ENCODE results near the gene TMEM117. TPM values are rescaled to one million over a fixed set of nuclear protein-coding genes. Genes with fewer than 3 reads are reported as not detected.

The TMEM117 gene
- total and polyA plus RNA-seq, 10 of the 15 experiments (the other 5 are each of a cell fraction or from before 2014, with no cell fraction given), result 3.1 to 8.2 (median 6.1) TPM

DNA sequence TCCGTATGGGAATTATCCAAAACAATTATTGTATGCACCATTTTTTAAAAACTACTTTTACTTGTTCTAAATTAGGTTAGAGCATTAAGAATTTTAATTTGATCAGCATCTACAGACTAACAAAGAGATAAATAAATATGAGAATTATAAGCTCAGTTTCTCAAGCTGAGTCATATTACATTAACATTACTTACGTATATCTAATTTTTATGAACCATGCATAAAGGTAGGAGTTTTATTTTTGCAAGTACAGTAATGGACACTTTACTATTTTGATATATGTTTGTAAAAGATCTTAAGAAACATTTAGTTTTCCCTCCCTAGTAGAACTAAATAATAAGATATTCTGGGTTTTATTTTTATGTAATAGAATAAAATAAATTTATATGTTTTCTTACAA is 410.1 kb downstream of the TMEM117 start:
- FAIRE-seq, result no peak
- 77% methylated on average over 2 of the region's 2 CpGs for WGBS (ENCODE audit: insufficient coverage, insufficient replicate concordance, low lambda C conversion rate, missing lambda C conversion rate)
- SMC1A ChIA-PET (ENCODE audit: uncharacterized antibody, unreplicated experiment), result no interaction called here

More for the DNA sequence above, 410.1 kb downstream of the TMEM117 start:
- intact Hi-C loops (cut with micrococcal nuclease; ENCODE audit: unreplicated experiment) (no loop called here), in situ Hi-C loops (cut with MboI) (no loop called here)
- DNase-seq (ENCODE audit: low read depth, low spot score) (no peak), ATAC-seq (no peak)
- POLR2A ChIA-PET, result no interaction called here
- Histone ChIP-seq H3K79me2 (ENCODE audit: control insufficient read depth, insufficient read depth, low read length) (no peaks in the 10 kb centered on the region), H3K27ac (ENCODE audit: control insufficient read depth, insufficient read depth) (no peak overlapping the region), H3K27me3 (replicated peaks in 1 of 2; ENCODE audit: control insufficient read depth in 2 of 2, insufficient read depth in 2 of 2, low read length in 1 of 2) (no peaks in the 10 kb centered on the region), H3K36me3 (ENCODE audit: control insufficient read depth in 2 of 2, insufficient read depth in 2 of 2, low read length in 1 of 2) (no peaks in the 10 kb centered on the region), H4K20me1 (ENCODE audit: control insufficient read depth, insufficient read depth) (no peaks in the 10 kb centered on the region), H3K9me3 (replicated peaks; ENCODE audit: control insufficient read depth, insufficient read depth, low read length) (no peaks in the 10 kb centered on the region), H3K4me1 (ENCODE audit: control insufficient read depth, insufficient read depth, low read length) (no peaks in the 10 kb centered on the region), H3K4me3 (no peak overlapping the region), H3K9ac (ENCODE audit: control insufficient read depth, insufficient read depth, low read length) (no peak overlapping the region), H2AFZ (ENCODE audit: control insufficient read depth, low read depth, low read length) (no peak overlapping the region), H3K4me2 (ENCODE audit: control insufficient read depth, insufficient read depth) (no peak overlapping the region)
- TF ChIP-seq WRNIP1 (IDR thresholded peaks at IDR 0.05; ENCODE audit: borderline replicate concordance, low read depth, low read length), result no peak
- no peak for TF ChIP-seq KAT2A (conservative IDR thresholded peaks at IDR 0.05; ENCODE audit: control insufficient read depth, low read depth, low read length)
- TF ChIP-seq, protein P1, sequence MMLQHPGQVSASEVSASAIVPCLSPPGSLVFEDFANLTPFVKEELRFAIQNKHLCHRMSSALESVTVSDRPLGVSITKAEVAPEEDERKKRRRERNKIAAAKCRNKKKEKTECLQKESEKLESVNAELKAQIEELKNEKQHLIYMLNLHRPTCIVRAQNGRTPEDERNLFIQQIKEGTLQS (IDR thresholded peaks at IDR 0.05; ENCODE audit: borderline replicate concordance, extremely low read depth, low read depth, low read length), result no peak
- TF ChIP-seq BMI1 (IDR thresholded peaks at IDR 0.05; ENCODE audit: borderline replicate concordance), result no peak
- TF ChIP-seq NRF1 (conservative IDR thresholded peaks at IDR 0.05; ENCODE audit: low read depth, low read length), result no peak
- no peak for TF ChIP-seq RAD51 (IDR thresholded peaks at IDR 0.05)
- no peak for TF ChIP-seq TBL1XR1 (IDR thresholded peaks at IDR 0.05; ENCODE audit: low read depth, low read length)
- TF ChIP-seq CREB1 (IDR thresholded peaks at IDR 0.05; ENCODE audit: low read depth), result no peak
- TF ChIP-seq MXI1 (IDR thresholded peaks at IDR 0.05; ENCODE audit: low read depth, low read length), result no peak
- TF ChIP-seq, protein P2, sequence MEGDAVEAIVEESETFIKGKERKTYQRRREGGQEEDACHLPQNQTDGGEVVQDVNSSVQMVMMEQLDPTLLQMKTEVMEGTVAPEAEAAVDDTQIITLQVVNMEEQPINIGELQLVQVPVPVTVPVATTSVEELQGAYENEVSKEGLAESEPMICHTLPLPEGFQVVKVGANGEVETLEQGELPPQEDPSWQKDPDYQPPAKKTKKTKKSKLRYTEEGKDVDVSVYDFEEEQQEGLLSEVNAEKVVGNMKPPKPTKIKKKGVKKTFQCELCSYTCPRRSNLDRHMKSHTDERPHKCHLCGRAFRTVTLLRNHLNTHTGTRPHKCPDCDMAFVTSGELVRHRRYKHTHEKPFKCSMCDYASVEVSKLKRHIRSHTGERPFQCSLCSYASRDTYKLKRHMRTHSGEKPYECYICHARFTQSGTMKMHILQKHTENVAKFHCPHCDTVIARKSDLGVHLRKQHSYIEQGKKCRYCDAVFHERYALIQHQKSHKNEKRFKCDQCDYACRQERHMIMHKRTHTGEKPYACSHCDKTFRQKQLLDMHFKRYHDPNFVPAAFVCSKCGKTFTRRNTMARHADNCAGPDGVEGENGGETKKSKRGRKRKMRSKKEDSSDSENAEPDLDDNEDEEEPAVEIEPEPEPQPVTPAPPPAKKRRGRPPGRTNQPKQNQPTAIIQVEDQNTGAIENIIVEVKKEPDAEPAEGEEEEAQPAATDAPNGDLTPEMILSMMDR (IDR thresholded peaks at IDR 0.05 in 2 of 3, conservative IDR thresholded peaks at IDR 0.05 in 1 of 3; ENCODE audit: control insufficient read depth in 2 of 3, extremely low read depth in 1 of 3, insufficient read depth in 1 of 3, low read depth in 3 of 3, low read length in 3 of 3), result no peak
- TF ChIP-seq ETV6 (conservative IDR thresholded peaks at IDR 0.05 in 1 of 2, IDR thresholded peaks at IDR 0.05 in 1 of 2; ENCODE audit: borderline replicate concordance in 1 of 2, low read depth in 1 of 2), result no peak
- TF ChIP-seq HDGF (IDR thresholded peaks at IDR 0.05), result no peak
- TF ChIP-seq, protein P3, sequence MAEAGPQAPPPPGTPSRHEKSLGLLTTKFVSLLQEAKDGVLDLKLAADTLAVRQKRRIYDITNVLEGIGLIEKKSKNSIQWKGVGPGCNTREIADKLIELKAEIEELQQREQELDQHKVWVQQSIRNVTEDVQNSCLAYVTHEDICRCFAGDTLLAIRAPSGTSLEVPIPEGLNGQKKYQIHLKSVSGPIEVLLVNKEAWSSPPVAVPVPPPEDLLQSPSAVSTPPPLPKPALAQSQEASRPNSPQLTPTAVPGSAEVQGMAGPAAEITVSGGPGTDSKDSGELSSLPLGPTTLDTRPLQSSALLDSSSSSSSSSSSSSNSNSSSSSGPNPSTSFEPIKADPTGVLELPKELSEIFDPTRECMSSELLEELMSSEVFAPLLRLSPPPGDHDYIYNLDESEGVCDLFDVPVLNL (IDR thresholded peaks at IDR 0.05; ENCODE audit: low read depth, low read length), result no peak
- RAD21 ChIA-PET (ENCODE audit: unreplicated experiment), result no interaction called here
- no TSS peak for BruUV-seq (replicated peaks)
- CTCF ChIA-PET, result no interaction called here
